22Rv1 (cell line): ENCODE data around the gene NFATC3.

Experiments
- ZFX ChIP-seq: fragments of 450-650 bp; IDR thresholded peaks from 2 replicates; pipeline ENCODE4 v1.6.1; 2017; ENCODE audit warnings: antibody characterized with exemption, borderline replicate concordance
- TF ChIP-seq, protein P1 (sequence below): fragments of 450-650 bp; IDR thresholded peaks from 2 replicates; pipeline ENCODE4 v1.5.1; 2017; ENCODE audit warnings: mild to moderate bottlenecking

DNA sequence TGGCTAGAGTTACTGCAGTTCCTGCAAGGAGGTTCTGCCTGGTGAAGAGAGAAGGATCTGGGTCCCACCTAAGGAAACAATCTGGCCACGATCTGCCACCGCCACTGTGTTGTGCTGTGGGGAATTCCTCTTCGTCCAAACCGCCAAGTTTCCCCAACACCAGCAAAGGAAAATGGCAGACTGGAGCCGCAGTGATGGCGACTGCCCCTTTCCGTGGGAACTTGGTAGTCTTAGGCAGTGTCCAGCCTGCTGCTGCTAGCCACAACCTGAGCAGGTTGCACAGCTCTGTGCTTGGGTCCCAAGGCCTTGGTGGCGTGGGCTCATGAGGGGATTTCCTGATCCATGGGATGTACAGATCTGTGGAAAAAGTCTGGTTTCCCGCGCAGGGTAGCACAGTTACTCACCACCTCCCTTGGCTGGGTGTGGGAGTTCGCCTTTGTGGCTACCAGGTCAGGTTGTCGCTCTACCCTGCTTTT, 28.6 kb downstream of the NFATC3 start:
- TF ChIP-seq, protein P1, sequence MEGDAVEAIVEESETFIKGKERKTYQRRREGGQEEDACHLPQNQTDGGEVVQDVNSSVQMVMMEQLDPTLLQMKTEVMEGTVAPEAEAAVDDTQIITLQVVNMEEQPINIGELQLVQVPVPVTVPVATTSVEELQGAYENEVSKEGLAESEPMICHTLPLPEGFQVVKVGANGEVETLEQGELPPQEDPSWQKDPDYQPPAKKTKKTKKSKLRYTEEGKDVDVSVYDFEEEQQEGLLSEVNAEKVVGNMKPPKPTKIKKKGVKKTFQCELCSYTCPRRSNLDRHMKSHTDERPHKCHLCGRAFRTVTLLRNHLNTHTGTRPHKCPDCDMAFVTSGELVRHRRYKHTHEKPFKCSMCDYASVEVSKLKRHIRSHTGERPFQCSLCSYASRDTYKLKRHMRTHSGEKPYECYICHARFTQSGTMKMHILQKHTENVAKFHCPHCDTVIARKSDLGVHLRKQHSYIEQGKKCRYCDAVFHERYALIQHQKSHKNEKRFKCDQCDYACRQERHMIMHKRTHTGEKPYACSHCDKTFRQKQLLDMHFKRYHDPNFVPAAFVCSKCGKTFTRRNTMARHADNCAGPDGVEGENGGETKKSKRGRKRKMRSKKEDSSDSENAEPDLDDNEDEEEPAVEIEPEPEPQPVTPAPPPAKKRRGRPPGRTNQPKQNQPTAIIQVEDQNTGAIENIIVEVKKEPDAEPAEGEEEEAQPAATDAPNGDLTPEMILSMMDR, result no peak
- TF ChIP-seq ZFX, result no peak
